OCI-LY3 (cell line): Measurements from ENCODE around the gene KIAA0513.

Experiments used
- H2AFZ ChIP-seq: fragments of 200-600, 300-600 bp; shearing (Covaris generic); 2 replicates; pipeline ENCODE4 v1.6.0; 2014; ENCODE audit warnings: antibody characterized with exemption, low read depth, low read length
- H3K27ac ChIP-seq: fragments of 200-600, 300-600 bp; sonication (generic); 2 replicates; pipeline ENCODE4 v1.5.1; 2014; ENCODE audit warnings: mild to moderate bottlenecking, low read length, moderate library complexity, mixed read lengths
- H3K27me3 ChIP-seq: fragments of 200-600, 300-600 bp; sonication (generic); 2 replicates; pipeline ENCODE4 v1.6.1; 2014; ENCODE audit warnings: low read depth, low read length, mixed read lengths
- H3K36me3 ChIP-seq: fragments of 200-600, 300-600 bp; sonication (generic); replicated peaks from 2 replicates; pipeline ENCODE3; 2014; ENCODE audit warnings: low read depth, low read length, mixed read lengths
- H3K4me1 ChIP-seq: fragments of 300-600, 200-600 bp; sonication (generic); 2 replicates; pipeline ENCODE4 v1.6.1; 2014; ENCODE audit warnings: low read length, mixed read lengths
- H3K4me2 ChIP-seq: fragments of 200-600, 300-600 bp; sonication (generic); 2 replicates; pipeline ENCODE4 v1.6.1; 2014; ENCODE audit warnings: low read length, mixed read lengths
- H3K4me3 ChIP-seq: fragments of 300-600, 200-600 bp; sonication (generic); 2 replicates; pipeline ENCODE4 v1.5.1; 2014; ENCODE audit warnings: antibody characterized with exemption, mild to moderate bottlenecking, low read length, moderate library complexity
- H3K79me2 ChIP-seq: fragments of 300-600, 200-600 bp; shearing (Covaris generic); 2 replicates; pipeline ENCODE4 v1.6.1; 2014; ENCODE audit warnings: mild to moderate bottlenecking, low read length, mixed read lengths
- H3K9ac ChIP-seq: fragments of 300-600, 200-600 bp; shearing (Covaris generic); 2 replicates; pipeline ENCODE4 v1.6.0; 2014; ENCODE audit warnings: mild to moderate bottlenecking, low read length, moderate library complexity
- H3K9me3 ChIP-seq: fragments of 200-600, 300-600 bp; shearing (Covaris generic); 2 replicates; pipeline ENCODE4 v1.6.1; 2014; ENCODE audit warnings: low read length, mixed read lengths; ENCODE audit not compliant: insufficient read depth
- H4K20me1 ChIP-seq: fragments of 200-600, 300-600 bp; sonication (generic); 2 replicates; pipeline ENCODE4 v1.6.1; 2016; ENCODE audit warnings: low read length, mixed read lengths; ENCODE audit not compliant: insufficient read depth
- CTCF ChIP-seq: fragments of 200-600, 300-600 bp; sonication (generic); IDR thresholded peaks from 2 replicates; pipeline ENCODE4 v1.5.1; 2014; ENCODE audit warnings: antibody characterized with exemption, low read length, low read depth
- EZH2phosphoT487 ChIP-seq: fragments of 200-600 bp; shearing (Covaris generic); IDR thresholded peaks from 2 replicates; pipeline ENCODE4 v1.6.1; 2018; ENCODE audit warnings: antibody characterized with exemption, mixed run types, low read depth

The KIAA0513 gene

GRCh38 chr16:85138825-85139627, 111.4 kb downstream of the KIAA0513 start:
- H3K79me2 ChIP-seq, result no peaks in the 10 kb centered on the region
- no peak overlapping the region for H3K27ac ChIP-seq
- no peak overlapping the region for H3K9ac ChIP-seq
- no peak overlapping the region for H2AFZ ChIP-seq
- H3K4me2 ChIP-seq, result no peak overlapping the region
- no peaks in the 10 kb centered on the region for H3K36me3 ChIP-seq
- TF ChIP-seq CTCF (no peak), EZH2phosphoT487 (no peak)
- no peaks in the 10 kb centered on the region for H3K9me3 ChIP-seq
- no peaks in the 10 kb centered on the region for H4K20me1 ChIP-seq
- no peak overlapping the region for H3K4me3 ChIP-seq
- peaks cover 16% of the 10 kb centered on the region for H3K4me1 ChIP-seq
- 0 out of 2 replicates have a peak, but pooled peaks cover 14% of the 10 kb centered on the region for H3K27me3 ChIP-seq

- H3K9ac ChIP-seq, result no peak overlapping the region
- no peak overlapping the region for H3K4me2 ChIP-seq
- no peak for TF ChIP-seq EZH2phosphoT487
- no peak for TF ChIP-seq CTCF
Observed at GRCh38 chr16:85139881-85140339, 112.3 kb downstream of the KIAA0513 start.

GRCh38 chr16:85140455-85141012, 112.9 kb downstream of the KIAA0513 start:
- Histone ChIP-seq H3K36me3 (no peaks in the 10 kb centered on the region), H4K20me1 (no peaks in the 10 kb centered on the region), H3K4me2 (no peak overlapping the region), H3K27me3 (0 out of 2 replicates have a peak, but pooled peaks cover 14% of the 10 kb centered on the region), H3K4me1 (peaks cover 14% of the 10 kb centered on the region), H3K9ac (no peak overlapping the region), H2AFZ (no peak overlapping the region), H3K9me3 (no peaks in the 10 kb centered on the region), H3K4me3 (no peak overlapping the region), H3K27ac (no peak overlapping the region), H3K79me2 (no peaks in the 10 kb centered on the region)
- no peak for TF ChIP-seq EZH2phosphoT487

More at GRCh38 chr16:85139881-85140339, 112.3 kb downstream of the KIAA0513 start:
- no peak overlapping the region for H3K4me3 ChIP-seq
- no peaks in the 10 kb centered on the region for H3K36me3 ChIP-seq
- H3K79me2 ChIP-seq, result no peaks in the 10 kb centered on the region
- no peaks in the 10 kb centered on the region for H4K20me1 ChIP-seq
- no peaks in the 10 kb centered on the region for H3K9me3 ChIP-seq
- H3K27me3 ChIP-seq, result 0 out of 2 replicates have a peak, but pooled peaks cover 14% of the 10 kb centered on the region
- H3K27ac ChIP-seq, result no peak overlapping the region
- H3K4me1 ChIP-seq, result peaks cover 16% of the 10 kb centered on the region
- H2AFZ ChIP-seq, result no peak overlapping the region

DNA sequence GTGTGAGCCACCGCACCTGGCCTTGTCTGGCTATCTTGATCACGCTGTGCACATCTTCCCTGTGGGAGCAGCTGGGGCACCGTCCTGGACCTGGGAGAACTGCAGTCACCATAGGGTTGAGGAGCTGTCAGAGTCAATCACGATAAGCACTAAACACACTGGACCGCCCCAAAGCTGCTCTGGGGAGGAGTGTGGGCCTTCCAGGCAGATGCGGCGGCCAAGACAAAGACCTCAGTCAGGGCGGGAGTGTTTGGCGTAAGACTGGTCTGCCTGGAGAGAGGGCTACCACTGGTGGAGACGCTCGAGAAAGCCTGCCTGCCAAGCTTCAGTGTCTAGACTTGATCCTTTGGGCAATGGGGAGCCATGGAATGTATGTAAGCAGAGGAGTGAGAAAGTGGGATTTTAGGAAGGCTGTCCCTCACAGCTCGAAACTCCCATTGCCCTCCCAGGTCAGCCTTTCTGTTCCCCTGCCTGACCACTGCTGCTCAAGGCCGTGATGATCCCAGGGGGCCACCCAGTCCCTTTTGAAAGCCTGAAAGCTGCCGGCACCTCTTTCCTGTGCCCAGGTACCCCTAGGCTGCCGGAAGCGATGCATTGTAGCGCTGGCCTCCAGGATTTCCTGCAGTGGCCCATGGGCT, 114.0 kb downstream of the KIAA0513 start:
- no peak for TF ChIP-seq CTCF
- TF ChIP-seq EZH2phosphoT487, result no peak
- no peak overlapping the region for H3K4me2 ChIP-seq
- no peak overlapping the region for H3K9ac ChIP-seq
- no peaks in the 10 kb centered on the region for H4K20me1 ChIP-seq
- no peak overlapping the region for H3K4me3 ChIP-seq
- H3K27ac ChIP-seq, result no peak overlapping the region
- no peaks in the 10 kb centered on the region for H3K36me3 ChIP-seq
- H3K4me1 ChIP-seq, result peaks cover 4% of the 10 kb centered on the region
- no peaks in the 10 kb centered on the region for H3K79me2 ChIP-seq
- no peak overlapping the region for H2AFZ ChIP-seq
- no peaks in the 10 kb centered on the region for H3K9me3 ChIP-seq
- 0 out of 2 replicates have a peak, but pooled peaks cover 13% of the 10 kb centered on the region for H3K27me3 ChIP-seq
